Ishikawa (cell line): ENCODE results near the gene SLC12A5.

ENCODE experiments used
- CEBPB ChIP-seq: IDR thresholded peaks from 2 replicates; pipeline ENCODE4 v1.6.1; 2012
- CREB1 ChIP-seq: IDR thresholded peaks from 2 replicates; pipeline ENCODE4 v1.6.1; 2012; ENCODE audit warnings: low read depth
- EGR1 ChIP-seq: IDR thresholded peaks from 2 replicates; pipeline ENCODE4 v1.6.1; 2012
- EP300 ChIP-seq: IDR thresholded peaks from 2 replicates; pipeline ENCODE4 v1.6.1; 2012; ENCODE audit warnings: borderline replicate concordance
- FOXM1 ChIP-seq: IDR thresholded peaks from 2 replicates; pipeline ENCODE4 v1.6.1; 2012; ENCODE audit warnings: low read depth, borderline replicate concordance
- NFIC ChIP-seq: IDR thresholded peaks from 2 replicates; pipeline ENCODE4 v1.6.1; 2012
- RAD21 ChIP-seq: IDR thresholded peaks from 2 replicates; pipeline ENCODE4 v1.6.1; 2012; ENCODE audit warnings: low read depth
- REST ChIP-seq: IDR thresholded peaks from 2 replicates; pipeline ENCODE4 v1.6.1; 2012; ENCODE audit warnings: low read depth, mild to moderate bottlenecking
- TAF1 ChIP-seq: IDR thresholded peaks from 2 replicates; pipeline ENCODE4 v1.6.1; 2012; ENCODE audit warnings: low read depth, mild to moderate bottlenecking
- TCF12 ChIP-seq: IDR thresholded peaks from 2 replicates; pipeline ENCODE4 v1.6.1; 2012; ENCODE audit warnings: low read depth
- TEAD4 ChIP-seq: IDR thresholded peaks from 2 replicates; pipeline ENCODE4 v1.6.1; 2012
- USF1 ChIP-seq: IDR thresholded peaks from 2 replicates; pipeline ENCODE4 v1.6.1; 2012
- YY1 ChIP-seq: IDR thresholded peaks from 2 replicates; pipeline ENCODE4 v1.6.1; 2012; ENCODE audit warnings: low read depth
- ZBTB7A ChIP-seq: IDR thresholded peaks from 2 replicates; pipeline ENCODE4 v1.6.1; 2012; ENCODE audit warnings: low read depth
- TF ChIP-seq, protein P1 (sequence below): IDR thresholded peaks from 2 replicates; pipeline ENCODE4 v1.6.1; 2012

SLC12A5 gene

DNA sequence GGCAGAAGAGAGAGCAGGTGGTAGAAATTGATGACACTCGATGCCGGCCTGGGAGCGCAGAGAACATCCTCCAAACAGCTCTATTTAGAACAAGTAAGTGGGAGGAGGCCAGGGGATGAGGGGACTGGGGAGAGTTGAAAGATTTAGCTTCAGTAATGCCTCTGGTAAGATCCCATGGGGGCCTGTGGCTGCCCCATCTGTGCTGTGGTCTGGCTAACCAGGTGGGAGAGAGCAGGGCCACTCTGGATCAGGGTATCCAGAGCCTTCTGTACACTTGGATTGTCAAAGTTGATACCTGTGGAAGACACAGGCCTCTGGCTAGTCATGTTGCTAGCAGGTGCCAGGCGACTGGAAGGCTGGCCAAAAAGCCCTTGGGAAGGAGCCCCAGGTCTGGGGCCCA lies 33.1 kb downstream of the SLC12A5 start:
- no peak for TF ChIP-seq NFIC
- no peak for TF ChIP-seq TEAD4
- no peak for TF ChIP-seq YY1

- TF ChIP-seq ZBTB7A (no peak), TEAD4 (no peak), EP300 (no peak), TCF12 (no peak), YY1 (no peak), USF1 (no peak), CEBPB (no peak)
- TF ChIP-seq, protein P1, sequence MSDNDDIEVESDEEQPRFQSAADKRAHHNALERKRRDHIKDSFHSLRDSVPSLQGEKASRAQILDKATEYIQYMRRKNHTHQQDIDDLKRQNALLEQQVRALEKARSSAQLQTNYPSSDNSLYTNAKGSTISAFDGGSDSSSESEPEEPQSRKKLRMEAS, result no peak
These were observed 33.6 kb downstream of the SLC12A5 start for GRCh38 chr20:46062621-46063020.

DNA sequence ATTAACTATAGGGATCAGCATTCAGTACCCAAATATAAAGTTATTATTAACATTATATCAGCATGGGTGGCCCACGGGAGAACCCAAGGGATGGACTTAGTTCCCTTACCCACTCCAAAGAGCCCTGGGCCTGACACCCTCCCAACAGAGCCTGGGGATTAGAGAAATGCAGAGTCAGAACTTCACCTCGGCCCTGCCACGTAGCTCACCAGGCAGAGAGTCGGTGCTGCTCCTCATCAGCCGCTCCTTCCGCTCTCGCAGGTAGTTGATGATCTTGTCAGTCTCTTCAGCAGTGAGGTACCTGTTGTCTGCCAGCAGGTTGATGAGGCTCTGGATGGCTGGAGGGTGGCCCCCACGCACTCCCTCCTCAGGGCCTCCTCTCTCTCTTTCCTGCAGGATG lies 34.1 kb downstream of the SLC12A5 start:
- TF ChIP-seq REST, result no peak
- no peak for TF ChIP-seq USF1
- no peak for TF ChIP-seq NFIC
- no peak for TF ChIP-seq EGR1
- TF ChIP-seq, protein P1, result no peak
- TF ChIP-seq TAF1, result no peak
- TF ChIP-seq FOXM1, result no peak
- no peak for TF ChIP-seq TCF12
- TF ChIP-seq TEAD4, result no peak
- TF ChIP-seq ZBTB7A, result no peak
- no peak for TF ChIP-seq CEBPB
- no peak for TF ChIP-seq RAD21
- TF ChIP-seq CREB1, result no peak
- TF ChIP-seq EP300, result no peak
- no peak for TF ChIP-seq YY1

DNA sequence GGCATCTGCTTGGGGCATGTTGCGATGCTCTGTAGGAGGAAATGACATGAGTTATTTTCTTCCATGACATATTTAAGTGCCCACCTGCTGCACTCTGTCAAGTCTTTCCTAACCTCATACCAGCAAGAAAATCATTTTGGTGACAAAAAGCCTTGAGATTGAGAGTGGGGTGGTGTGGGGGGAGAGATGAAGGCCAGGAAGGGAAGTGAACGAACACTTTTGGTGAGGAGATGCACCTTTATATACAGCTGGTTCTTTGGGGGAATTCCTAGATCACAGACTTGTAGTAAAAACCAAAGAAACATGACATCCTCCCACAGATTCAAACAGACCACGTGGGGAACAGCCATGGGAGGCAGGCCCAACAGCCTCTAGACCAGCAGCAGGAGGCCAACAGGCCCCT lies 34.6 kb downstream of the SLC12A5 start:
- TF ChIP-seq TCF12 (no peak), CREB1 (no peak), YY1 (no peak), REST (no peak), ZBTB7A (no peak), TEAD4 (no peak), USF1 (no peak), EGR1 (no peak), RAD21 (no peak), FOXM1 (no peak), TAF1 (no peak), NFIC (no peak), EP300 (no peak), CEBPB (no peak)
- TF ChIP-seq, protein P1, result no peak

DNA sequence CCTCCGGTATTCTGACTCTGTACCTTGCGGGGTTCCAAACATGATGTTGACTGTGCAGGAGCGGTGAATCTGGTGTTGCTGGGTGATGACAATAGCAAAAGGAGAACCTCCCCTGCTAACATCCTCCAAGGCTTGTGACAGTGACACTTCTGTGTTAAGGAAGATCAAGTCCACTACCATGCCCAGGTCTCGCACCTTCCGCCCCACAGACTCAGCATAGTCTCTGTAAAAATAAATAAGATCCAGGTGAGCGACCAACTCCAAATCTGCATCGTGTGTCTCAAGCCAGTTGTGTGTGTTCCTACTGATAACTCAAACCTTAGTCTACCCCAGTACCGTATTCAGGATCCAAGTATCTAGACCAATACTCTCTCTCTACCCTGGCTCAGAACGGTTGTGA lies 36.0 kb downstream of the SLC12A5 start:
- TF ChIP-seq RAD21, result no peak
- no peak for TF ChIP-seq REST
- TF ChIP-seq, protein P1, result no peak
- no peak for TF ChIP-seq TAF1
- TF ChIP-seq USF1, result no peak
- TF ChIP-seq NFIC, result no peak
- no peak for TF ChIP-seq TCF12
- TF ChIP-seq TEAD4, result no peak
- TF ChIP-seq YY1, result no peak
- TF ChIP-seq EGR1, result no peak
- no peak for TF ChIP-seq FOXM1
- TF ChIP-seq CEBPB, result no peak
